NCI-H345 (cell line): ENCODE measurements around the gene ULK3.
"Not testable (repeated sequence)": the region's sequence is repeated elsewhere in the genome, so short reads cannot be mapped to it uniquely, and the experiment has no call there.

Experiments
- DNase-seq: peaks from one replicate; lab custom pipeline; 2025; lab: John Stamatoyannopoulos, UW

Gene ULK3, protein sequence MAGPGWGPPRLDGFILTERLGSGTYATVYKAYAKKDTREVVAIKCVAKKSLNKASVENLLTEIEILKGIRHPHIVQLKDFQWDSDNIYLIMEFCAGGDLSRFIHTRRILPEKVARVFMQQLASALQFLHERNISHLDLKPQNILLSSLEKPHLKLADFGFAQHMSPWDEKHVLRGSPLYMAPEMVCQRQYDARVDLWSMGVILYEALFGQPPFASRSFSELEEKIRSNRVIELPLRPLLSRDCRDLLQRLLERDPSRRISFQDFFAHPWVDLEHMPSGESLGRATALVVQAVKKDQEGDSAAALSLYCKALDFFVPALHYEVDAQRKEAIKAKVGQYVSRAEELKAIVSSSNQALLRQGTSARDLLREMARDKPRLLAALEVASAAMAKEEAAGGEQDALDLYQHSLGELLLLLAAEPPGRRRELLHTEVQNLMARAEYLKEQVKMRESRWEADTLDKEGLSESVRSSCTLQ

DNA sequence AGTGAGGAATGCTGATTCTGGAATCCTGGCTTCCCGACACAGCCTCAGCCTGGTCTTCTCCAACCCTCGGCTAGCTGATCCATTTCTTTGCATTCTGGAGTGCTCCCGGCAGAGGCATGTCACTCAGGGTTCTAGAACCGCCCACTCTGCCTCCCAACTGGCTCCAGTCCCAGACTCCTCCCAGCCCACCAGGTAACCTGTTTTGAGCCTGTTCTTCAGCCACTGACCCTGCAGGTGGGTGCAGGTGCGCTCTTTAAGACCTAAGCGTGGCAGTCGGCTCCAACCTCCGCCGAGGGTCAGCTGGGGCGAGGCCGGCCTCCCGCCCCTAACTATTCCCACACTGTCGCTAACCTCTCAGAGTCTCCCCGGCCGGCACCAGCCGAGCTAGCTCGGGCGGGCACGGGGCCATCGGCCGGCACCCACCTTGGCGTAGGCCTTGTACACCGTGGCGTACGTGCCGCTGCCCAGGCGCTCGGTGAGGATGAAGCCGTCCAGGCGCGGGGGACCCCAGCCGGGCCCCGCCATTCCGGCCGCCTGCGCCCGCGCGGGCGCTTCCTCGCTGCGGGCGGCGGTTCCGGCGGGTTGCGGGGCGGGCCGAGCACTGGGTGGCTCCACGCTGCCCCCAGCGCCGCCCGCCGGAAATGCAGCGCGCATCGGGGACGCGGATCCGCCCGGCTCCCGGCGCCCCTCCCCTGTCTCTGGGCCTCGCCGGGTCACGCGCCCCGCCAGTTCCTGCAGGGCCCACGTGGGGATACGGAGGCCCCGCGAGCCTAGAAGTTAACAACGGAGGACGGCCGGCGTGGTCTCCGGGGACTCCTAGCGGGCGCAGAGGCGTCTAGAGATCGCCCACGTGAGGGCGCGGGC is at the start of gene ULK3:
ULK3 (minus strand) TSS at position 576 of the 864 bp plus-strand sequence; CDS start at position 525, 51 bp downstream.
- peak; percentile 83 for DNase-seq

DNA sequence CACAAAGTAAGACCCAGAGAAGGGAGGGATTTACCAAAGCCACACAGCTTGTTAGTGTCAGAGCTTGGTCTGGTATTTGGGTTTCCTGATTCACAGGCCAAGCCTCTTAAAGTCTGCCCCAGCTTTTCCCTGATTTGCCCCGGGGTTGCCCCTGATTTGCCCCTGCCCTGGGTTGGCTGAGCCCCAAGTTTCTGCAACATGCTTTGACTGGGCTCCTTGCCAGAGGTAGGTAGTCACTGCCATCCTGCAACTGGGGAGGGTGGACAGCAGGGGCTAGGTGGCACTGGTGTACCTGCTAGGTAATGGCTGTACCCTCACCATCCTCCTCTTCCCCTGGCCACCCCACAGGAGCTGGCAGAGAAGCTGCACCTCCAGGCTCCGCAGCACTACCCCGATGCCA is 49.4 kb upstream of the ULK3 start:
- no peak for DNase-seq

DNA sequence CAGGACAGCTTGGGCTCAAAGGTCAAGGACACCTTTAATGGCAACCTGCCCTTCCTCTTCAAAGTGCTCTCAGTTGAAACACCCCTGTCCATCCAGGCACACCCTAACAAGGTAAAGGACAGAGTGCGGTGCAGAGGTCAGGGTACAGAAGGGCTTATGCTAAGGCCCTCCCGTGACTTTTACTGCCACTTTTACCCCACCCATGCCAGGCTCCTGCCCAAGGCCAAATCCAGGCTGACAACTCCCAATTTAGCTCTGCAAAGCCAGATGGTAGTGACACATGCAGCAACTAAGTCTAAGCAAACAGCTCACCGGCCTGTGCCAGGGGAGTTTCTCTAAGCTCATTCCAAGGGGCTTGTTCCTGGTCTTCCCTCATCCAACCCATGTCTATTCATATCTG is 48.5 kb upstream of the ULK3 start:
- DNase-seq, result no peak

DNA sequence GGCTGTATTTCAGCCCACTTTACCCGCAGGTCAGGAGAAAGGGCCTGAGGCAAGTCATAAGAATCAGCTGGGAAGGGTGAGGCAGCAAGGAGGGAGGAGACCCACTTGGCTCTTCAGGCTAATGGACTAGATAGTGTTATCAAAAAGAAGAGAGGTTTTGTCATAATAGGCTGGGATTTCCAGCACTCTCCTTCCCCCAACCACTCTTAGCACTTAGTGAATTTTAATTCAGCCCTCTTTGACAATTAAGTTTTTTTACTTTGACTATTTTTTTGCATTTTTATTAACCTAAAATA is 47.7 kb upstream of the ULK3 start:
- DNase-seq, result no peak

DNA sequence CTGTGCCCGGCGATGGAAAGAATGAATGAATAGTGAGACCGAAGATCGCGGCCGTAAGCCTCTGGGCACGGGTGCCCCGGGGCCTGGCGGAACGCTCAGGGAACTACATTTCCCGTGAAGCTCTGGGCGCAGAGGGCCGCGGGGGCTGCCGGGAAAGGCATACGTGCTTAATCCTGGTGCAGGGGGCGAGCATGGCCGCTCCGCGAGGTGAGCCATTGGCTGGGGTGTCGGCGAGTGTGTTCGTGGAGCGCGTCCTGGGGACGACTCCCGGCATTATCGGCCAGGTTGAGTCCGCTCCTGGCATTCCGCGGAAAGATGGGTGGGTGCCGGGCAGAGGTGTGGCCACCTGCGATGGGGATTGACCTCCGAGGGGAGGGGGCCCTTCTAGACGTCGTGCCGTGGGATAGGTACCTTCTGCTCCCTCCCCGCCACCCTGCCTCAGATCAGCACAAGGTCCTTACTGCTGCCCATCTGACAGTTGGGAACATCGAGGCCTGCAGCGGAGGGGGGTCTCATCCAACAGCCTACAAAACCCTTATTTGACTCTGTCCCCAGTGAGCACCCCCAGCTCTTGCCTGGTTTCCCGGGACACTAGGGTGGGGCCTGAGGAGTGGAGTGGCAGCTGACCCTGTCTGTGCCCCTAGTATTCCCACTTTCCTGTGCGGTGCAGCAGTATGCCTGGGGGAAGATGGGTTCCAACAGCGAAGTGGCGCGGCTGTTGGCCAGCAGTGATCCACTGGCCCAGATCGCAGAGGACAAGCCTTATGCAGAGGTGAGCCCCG is 47.1 kb upstream of the ULK3 start, which contains the start of gene MPI:
MPI (plus strand) TSS at position 160 of the 782 bp plus-strand sequence; CDS start at position 192, 32 bp downstream.
- DNase-seq, result peak; percentile 75

DNA sequence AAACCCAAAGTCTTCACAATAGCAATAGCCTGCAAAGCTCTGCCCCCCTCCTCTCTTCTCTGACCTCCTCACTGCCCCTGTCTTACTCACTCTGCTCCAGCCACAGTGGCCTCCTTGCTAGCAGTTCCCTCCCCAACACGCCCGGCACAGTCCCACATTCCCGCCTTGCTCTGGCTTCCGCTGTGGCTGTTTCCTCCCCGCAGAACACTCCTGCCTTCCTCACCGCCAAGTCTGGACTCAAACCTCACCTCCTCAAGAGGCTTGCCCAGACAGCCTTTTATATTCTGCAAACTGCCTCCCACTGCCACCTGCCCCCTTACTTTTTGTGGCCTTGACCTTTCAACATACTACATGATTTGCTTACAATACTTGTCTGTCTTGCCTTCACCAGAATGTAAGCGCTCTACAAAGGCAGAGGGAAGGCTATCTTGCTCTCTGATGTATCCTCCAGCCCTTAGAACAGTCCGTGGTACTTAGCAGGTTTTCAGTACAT is 46.5 kb upstream of the ULK3 start:
- no peak for DNase-seq

DNA sequence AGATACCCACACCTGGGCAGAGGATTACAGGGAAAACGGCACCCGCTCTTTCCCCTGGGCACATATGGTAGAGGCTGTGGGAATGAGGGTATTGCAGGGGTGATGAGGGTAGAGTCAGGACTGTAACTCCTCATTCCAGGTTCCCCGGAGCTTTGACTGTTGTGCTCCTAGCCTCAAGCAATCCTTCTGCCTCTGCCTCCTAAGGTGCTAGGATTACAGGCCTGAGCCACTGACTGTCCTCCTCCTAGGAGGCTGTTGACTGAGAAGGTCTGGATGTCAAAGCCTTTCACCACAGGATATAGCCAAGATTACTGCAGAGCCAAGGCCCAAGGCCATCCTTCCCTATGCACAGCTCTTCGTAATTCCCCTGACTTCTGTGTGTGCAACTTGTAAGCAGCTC is 45.8 kb upstream of the ULK3 start:
- DNase-seq, result no peak

DNA sequence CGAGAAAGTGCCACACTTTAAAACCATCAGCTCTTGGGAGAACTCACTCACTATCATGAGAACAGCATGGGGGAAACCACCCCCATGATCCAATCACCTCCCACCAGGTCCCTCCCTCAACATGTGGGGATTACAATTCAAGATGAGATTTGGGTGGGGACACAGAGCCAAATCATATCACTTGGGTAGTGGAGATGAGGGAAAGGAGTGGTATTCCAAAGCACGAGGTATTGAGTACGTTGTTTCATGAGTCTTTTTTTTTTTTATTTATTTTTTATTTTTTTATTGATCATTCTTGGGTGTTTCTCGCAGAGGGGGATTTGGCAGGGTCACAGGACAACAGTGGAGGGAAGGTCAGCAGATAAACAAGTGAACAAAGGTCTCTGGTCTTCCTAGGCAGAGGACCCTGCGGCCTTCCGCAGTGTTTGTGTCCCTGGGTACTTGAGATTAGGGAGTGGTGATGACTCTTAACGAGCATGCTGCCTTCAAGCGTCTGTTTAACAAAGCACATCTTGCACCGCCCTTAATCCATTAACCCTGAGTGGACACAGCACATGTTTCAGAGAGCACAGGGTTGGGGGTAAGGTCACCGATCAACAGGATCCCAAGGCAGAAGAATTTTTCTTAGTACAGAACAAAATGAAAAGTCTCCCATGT is 44.7 kb upstream of the ULK3 start:
- not testable (repeated sequence) for DNase-seq

DNA sequence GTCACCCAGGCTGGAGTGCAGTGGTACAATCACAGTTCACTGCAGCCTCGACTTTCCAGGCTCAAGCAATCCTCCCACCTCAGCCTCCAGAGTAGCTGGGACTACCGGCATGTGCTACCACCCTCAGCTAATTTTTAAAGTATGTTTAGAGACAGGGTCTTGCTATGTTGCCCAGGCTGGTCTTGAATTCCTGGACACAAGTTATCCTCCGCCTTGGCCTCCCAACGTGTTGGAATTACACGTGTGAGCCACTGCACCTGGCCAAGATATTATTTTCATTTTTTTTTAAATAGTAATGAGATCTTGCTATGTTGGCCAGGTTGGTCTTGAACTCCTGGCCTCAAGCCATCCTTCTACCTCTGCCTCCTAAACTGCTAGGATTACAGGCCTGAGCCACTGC is 42.5 kb upstream of the ULK3 start:
- DNase-seq, result no peak

DNA sequence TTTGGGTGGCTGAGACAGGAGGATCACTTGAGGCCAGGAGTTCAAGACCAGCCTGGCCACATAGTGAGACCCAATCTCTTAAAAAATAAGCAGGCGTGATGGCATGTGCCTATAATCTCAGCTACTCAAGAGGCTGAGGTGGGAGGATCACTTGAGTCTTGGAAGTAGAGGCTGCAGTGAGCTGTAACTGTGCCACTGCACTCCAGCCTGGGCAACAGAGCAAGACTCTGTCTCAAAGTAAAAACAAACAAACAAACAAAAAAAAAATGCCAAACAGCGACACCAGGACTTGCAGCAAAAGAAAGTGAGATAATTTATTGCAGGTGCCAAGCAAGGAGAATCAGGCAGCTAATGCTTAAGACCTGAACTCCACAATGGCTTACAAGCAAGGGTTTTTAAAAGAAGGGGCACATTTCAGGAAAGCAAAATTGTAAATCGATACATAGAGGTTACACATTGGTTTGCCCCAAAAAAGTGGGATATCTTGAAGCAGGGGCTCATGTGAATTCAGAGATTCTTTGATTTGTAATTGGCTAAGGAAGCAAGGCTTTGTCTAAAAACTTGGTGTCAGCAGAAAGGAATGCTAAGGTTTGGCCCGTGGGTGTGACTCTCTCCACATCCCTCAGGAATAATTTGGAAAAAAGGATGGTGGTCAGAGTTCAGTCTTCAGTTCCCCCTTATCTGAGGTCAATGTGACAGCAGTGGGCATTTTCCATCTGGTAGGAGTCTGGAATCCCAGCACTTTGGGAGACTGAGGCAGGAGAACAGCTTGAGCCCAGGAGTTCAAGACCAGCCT is 41.7 kb upstream of the ULK3 start:
- DNase-seq, result no peak

DNA sequence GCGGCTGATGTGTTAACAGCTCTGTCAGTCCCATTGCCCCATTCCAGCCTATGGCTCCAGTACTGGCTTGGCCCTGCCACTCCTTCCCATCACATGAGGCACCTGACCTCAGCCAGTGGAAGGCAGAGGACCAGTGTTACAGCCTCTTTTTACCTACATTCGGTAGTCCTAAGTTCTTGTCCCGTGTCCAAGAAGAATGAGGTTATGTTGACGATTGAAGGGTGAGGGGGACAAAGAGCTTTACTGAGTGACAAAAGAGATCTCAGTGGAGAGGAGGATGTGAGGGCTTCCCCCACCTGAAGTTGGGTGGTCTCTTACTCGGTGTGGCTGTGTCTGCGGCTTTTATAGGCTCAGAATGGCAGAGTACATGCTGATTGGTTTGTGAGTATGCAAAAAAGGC is 39.6 kb upstream of the ULK3 start:
- DNase-seq, result no peak

DNA sequence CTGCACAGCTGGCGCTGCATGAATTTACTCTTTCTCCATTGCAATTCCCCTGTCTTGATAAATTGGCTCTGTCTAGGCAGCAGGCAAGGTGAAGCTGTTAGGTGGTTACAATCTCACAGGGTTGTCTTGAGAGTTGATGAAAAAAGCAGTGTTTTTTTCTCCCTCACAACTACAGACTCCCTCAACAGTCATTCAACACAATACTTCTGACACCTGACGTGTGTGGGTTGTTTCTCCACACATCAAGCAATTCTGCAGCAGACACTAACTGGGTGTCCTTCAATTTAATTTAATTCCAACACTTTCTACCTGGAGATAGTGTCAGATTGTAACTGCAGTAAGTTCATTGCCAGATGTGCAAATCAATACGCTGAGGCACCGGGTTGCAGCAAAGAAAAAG is 35.3 kb upstream of the ULK3 start:
- DNase-seq, result no peak

DNA sequence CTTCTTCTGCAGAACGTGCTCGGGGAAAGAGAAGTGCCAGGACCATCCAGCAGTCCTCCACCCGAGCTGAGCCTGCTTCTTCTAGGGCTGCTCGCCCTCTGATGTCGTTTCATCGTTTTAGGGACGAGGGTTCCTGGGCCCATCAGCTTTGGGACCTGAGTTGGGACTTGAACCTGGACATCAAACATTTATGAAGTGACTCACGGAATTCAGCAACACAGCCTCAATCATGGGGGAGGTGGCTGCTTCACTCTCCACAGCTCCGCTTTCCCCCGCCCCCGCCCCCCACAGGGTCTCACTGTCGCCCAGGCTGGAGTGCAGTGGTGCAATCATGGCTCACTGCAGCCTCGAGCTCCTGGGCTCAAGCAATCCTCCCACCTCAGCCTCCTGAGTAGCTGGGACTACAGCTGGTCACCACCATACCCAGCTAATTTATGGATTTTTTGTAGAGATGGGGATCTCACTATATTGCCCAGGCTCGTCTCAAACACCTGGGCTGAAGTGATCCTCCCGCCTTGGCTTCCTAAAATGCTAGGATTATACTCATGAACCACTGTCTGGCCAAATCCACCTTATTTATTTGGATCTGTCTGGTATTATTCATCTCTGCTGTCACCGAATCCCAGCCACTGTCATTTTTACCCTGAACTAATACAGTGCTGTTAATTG is 30.9 kb upstream of the ULK3 start:
- peak; percentile 40 for DNase-seq

DNA sequence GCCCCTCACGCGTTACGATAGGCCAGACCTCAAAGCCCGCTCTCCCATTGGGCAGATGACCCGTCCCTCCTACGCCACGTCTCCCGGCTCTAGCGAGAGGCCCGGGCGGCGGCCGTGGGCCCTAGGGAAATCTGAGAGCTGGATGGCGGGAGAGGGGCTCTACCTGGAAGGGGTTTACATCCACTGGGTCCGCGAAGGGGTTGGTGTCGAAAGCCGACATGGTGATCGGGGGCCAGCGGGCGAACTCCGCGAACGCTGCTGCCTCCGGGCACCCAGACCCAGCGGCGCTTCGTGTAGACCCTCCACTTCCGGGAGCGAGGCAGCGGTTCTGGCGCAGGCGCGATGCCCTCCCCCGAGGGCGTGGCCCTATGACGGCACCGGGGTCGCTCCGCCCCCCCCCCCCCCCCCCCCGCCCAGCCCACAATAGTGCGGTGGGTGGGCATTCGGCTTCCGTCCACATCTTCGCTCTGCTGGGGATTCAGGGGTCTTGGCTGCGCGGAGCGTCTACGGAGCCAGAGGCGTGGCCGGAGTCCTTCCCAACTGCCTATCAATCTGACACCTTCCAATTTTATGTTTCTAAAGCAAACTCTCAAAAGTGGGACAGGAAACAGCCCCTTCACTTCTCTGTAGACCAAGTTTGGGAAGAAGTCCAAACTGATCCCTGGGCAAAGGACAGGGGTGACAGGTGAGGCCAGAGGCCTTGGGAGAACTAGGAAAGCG is 30.2 kb upstream of the ULK3 start, which contains the start of gene SCAMP2:
SCAMP2 (minus strand) TSS at position 330 of the 720 bp plus-strand sequence; CDS start at position 220, 110 bp downstream.
- DNase-seq, result peak; percentile 88

DNA sequence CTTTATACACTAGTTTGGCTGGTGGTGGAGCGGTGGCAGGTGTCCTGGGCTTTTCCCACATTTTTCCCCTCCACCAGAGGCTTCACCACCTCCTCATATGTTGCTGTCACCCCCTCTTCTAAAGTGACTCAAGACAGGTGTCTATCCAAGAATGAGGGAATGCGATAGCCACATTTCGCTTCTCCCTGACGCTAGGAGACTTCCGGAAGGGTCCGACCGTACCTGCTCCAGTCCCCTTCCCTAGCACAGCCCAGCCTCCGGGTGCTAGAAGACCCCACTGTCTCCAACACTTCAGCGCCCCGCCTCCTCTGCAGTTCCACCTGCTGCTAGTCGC is 29.7 kb upstream of the ULK3 start:
- DNase-seq, result no peak

DNA sequence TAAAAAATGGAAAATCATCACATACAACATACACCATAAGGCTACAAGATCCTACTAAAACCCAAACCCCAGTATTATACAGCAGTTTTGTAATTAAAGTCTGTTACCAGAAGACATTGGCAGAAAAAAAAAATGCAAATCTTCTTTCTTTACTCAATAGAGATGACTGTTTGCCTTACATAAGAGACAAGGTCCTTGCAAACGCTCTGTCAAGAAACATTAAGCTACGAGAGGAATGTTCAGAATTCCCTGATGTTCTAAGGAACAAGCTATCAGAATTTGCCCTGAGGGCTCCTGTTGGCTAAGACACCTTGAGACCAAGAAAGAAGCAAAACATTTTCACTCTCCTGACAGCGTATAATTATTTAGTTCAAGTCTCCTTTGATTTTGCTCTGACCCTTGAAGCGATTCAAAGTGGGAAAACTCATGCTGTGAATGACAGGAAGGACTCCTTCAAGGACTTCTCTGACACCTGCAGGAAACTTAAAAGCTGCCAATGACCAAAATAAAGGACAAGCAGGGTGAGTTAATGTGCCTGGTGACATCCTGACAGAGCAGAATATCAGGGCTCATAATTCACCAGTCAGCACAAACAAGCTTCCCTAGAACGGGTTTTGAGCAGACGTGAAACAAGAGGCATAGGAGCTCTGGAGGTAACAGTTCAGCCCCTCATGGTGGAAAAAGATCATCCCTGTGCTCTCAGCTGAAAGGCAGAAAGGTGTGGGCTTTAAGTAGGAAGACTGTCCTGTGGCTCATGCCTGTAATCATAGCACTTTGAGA is 27.7 kb upstream of the ULK3 start:
- no peak for DNase-seq

DNA sequence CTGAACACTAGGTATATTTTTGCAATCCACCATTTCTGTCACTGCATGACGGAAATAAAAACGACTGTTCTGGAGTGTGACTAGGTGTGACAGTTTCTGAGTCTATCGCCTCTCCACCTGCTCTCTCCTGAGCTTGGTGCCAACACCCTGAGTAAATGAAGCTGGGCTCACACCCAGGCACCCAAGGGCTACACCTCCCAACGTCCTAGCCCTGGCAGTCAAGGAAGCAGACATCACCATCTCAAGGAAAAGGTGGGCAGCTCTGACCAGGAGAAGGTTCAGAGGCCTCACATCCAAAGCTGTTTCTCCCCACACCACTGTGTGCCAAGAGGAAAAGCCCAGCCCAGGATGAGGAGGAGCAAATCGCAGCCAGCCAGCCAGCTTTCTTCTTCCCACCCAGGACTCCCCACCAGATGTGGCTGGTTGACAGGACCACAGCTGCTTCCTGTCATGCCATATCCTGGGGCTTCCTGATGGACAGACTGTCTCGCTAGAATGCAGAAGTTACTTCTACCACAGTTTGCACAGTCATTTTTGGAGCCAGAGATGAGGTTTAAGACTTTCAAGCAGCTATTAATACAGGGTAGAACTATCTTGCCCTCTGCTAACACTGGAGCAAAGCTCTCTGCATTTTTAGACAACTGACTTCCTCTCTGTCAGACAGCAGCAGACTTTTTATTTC is 26.9 kb upstream of the ULK3 start:
- no peak for DNase-seq

DNA sequence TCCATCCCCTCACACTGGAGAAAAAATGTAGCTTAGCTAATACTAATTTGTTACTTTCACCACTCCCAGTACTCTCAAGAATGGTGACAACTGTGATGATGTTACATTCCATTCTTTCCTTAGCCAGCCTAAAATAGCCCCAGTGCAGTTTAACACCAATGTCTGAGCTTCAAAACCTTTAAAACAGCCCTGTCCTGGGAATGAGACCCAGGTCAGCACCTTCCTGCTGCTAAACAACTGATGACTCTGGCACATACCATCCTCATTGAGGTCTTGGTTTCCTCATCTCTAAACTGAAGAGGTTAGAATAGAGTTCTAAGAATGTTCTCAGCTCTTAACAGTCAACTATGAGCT is 26.4 kb upstream of the ULK3 start:
- DNase-seq, result no peak
